GM23248 (cell line): ENCODE data around the gene MRPS22. TPM values are rescaled to one million over a fixed set of nuclear protein-coding genes. Genes with fewer than 3 reads are reported as not detected.

Experiments
- DNase-seq: peaks from one replicate; pipeline ENCODE4 v3.0.0-alpha.2; 2015
- H2AFZ ChIP-seq: fragments of 200-600 bp; sonication (generic); 2 replicates; pipeline ENCODE4 v1.6.1; 2016; ENCODE audit warnings: antibody characterized with exemption
- H3F3A ChIP-seq: fragments of 200-600 bp; sonication (generic); 2 replicates; pipeline ENCODE4 v1.6.1; 2016; ENCODE audit warnings: mild to moderate bottlenecking, antibody characterized with exemption, mixed run types; ENCODE audit not compliant: insufficient read depth
- H3K27ac ChIP-seq: fragments of 200-600 bp; sonication (generic); 2 replicates; pipeline ENCODE4 v1.5.1; 2016; ENCODE audit warnings: mild to moderate bottlenecking
- H3K27me3 ChIP-seq: fragments of 200-600 bp; sonication (generic); replicated peaks from 2 replicates; pipeline ENCODE4 v1.6.1; 2016; ENCODE audit warnings: mild to moderate bottlenecking; ENCODE audit not compliant: insufficient read depth
- H3K36me3 ChIP-seq: fragments of 200-600 bp; sonication (generic); 2 replicates; pipeline ENCODE4 v1.6.1; 2016; ENCODE audit warnings: low read depth, mild to moderate bottlenecking
- H3K4me1 ChIP-seq: fragments of 200-600 bp; sonication (generic); 2 replicates; pipeline ENCODE4 v1.6.1; 2016; ENCODE audit warnings: mild to moderate bottlenecking; ENCODE audit not compliant: insufficient read depth
- H3K4me2 ChIP-seq: fragments of 200-600 bp; sonication (generic); one replicate; pipeline ENCODE4 v1.6.1; 2016; ENCODE audit warnings: mild to moderate bottlenecking; ENCODE audit not compliant: unreplicated experiment
- H3K4me3 ChIP-seq: fragments of 200-600 bp; sonication (generic); 2 replicates; pipeline ENCODE4 v1.5.1; 2016; ENCODE audit warnings: mild to moderate bottlenecking
- H3K79me2 ChIP-seq: fragments of 200-600 bp; sonication (generic); 2 replicates; pipeline ENCODE4 v1.6.1; 2016; ENCODE audit warnings: mild to moderate bottlenecking; ENCODE audit not compliant: insufficient read depth
- H3K9ac ChIP-seq: fragments of 200-600 bp; sonication (generic); 2 replicates; pipeline ENCODE4 v1.6.1; 2016; ENCODE audit warnings: mild to moderate bottlenecking
- H3K9me2 ChIP-seq: fragments of 200-600 bp; sonication (generic); 2 replicates; pipeline ENCODE4 v1.6.1; 2016; ENCODE audit warnings: mixed run types, mild to moderate bottlenecking, moderate library complexity; ENCODE audit not compliant: insufficient read depth
- H3K9me3 ChIP-seq: fragments of 200-600 bp; sonication (generic); one replicate; pipeline ENCODE4 v1.6.1; 2017; ENCODE audit warnings: low read depth
- H4K20me1 ChIP-seq: fragments of 200-600 bp; sonication (generic); 2 replicates; pipeline ENCODE4 v1.6.0; 2016; ENCODE audit not compliant: insufficient read depth
- EZH2 ChIP-seq: fragments of 200-600 bp; sonication (generic); IDR thresholded peaks from 2 replicates; pipeline ENCODE4 v1.6.1; 2018; ENCODE audit warnings: antibody characterized with exemption, mild to moderate bottlenecking; ENCODE audit not compliant: insufficient read depth, poor library complexity, severe bottlenecking
- EZH2phosphoT487 ChIP-seq: fragments of 200-600 bp; sonication (generic); IDR thresholded peaks from 2 replicates; pipeline ENCODE4 v1.6.1; 2018; ENCODE audit warnings: antibody characterized with exemption, moderate library complexity, mild to moderate bottlenecking, low read depth; ENCODE audit not compliant: insufficient read depth
- WGBS, 2 experiments: methylation state at CpG; one replicate each; pipeline ENCODE4 v1.1.6; 2015 to 2017; ENCODE audit warnings: low lambda C conversion rate in 2 of 2, low coverage in 1 of 2; ENCODE audit errors: missing lambda C conversion rate in 2 of 2; 5-methylcytosine and 5-hydroxymethylcytosine counted together
- in situ Hi-C: fragments of 300-500 bp; cut with MboI; formaldehyde crosslinking; loops from 2 replicates; pipeline ENCODE4 v1.15.0; 2020
- polyA plus RNA-seq: library from polyadenylated mRNA; unstranded; fragments of >200 nt; fragmentation: Nextera tagmentation; extraction: Ambion mirVana; gene quantifications from 2 replicates; pipeline ENCODE4 v1.2.1, GENCODE V29; 2016
- total RNA-seq: library from RNA; depleted of rRNA; stranded (reverse); fragments of >200 nt; shearing (Covaris generic); gene quantifications from 2 replicates; pipeline ENCODE4 v1.2.3, GENCODE V29; 2014

Gene MRPS22
- total and polyA plus RNA-seq, 2 experiments from 2014 or later: 62.5 to 63.2 TPM

DNA sequence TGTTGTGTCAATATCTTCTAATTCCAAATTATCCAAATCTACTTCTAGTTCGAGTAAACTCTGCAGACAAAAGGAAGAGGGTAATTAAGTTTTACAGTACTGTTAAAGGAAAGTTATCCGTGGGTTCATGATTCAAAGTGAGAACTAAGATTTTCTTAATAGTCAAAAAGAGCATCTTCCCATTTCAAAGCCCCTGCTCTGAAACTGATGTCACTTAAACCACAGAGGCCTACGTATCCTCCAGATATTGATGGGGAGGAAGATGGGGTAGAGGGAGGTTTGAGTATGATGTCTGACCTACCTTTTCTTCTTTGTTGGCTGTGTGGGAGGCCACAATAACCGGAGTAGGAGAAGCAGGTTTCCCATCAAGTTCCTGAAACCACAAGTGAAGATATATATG, 14.1 kb downstream of the MRPS22 start:
- H4K20me1 ChIP-seq: no peaks in the 10 kb centered on the region
- 77 to 81% methylated on average over 4 of the region's 4 CpGs for WGBS, 2 experiments
- H3K9ac ChIP-seq: no peak overlapping the region
- H3F3A ChIP-seq: peaks cover 90% of the 10 kb centered on the region
- H2AFZ ChIP-seq: no peak overlapping the region
- H3K4me3 ChIP-seq: no peak overlapping the region
- TF ChIP-seq EZH2 (no peak), EZH2phosphoT487 (no peak)
- in situ Hi-C loops: no loop called here
- no peak for DNase-seq
- no peaks in the 10 kb centered on the region for H3K27me3 ChIP-seq
- no peak overlapping the region for H3K4me2 ChIP-seq
- H3K36me3 ChIP-seq: peaks cover 91% of the 10 kb centered on the region
- H3K9me3 ChIP-seq: no peaks in the 10 kb centered on the region
- H3K4me1 ChIP-seq: no peaks in the 10 kb centered on the region
- peak overlapping the region; percentile 34 for H3K27ac ChIP-seq
- no peaks in the 10 kb centered on the region for H3K9me2 ChIP-seq
- peaks cover 32% of the 10 kb centered on the region for H3K79me2 ChIP-seq

DNA sequence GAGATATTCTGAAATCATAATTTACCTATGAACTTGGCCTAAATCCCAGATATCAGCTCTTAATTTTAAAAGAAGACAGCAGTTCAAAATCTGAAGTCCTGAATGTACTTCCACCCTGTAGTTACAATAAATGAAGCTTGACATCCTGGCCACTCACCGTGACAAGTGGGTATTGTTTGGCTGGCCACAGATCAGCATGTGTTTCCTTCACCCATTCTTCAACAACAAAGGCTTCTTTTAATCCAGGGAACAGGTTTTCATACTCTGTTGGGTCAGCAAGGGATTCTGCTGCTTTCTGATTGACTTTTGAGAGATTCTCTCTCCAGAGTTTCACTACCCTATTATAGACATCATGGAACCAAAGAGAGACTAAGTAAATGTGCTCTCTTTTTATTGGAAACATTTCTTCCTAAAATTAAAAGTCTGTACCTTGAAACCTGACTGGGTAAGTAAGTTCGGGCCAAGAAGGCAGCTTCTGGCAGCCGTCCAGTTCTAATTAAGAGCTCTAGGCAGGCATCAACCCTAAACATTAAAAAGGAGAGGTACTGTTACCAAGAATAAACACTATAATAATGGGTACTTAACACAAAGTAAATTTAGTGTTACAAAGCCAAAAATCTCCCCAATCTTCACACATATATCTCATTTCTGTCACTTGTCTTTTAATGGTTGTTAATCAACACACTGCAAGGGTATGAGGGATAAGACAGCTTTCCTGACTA, 15.2 kb downstream of the MRPS22 start:
- in situ Hi-C loops: no loop called here
- Histone ChIP-seq H3K27ac (no peak overlapping the region), H3K9ac (no peak overlapping the region), H3K4me3 (no peak overlapping the region), H3K4me2 (no peak overlapping the region), H3K36me3 (peaks cover 90% of the 10 kb centered on the region), H3K27me3 (no peaks in the 10 kb centered on the region), H3F3A (peaks cover 81% of the 10 kb centered on the region), H3K9me3 (no peaks in the 10 kb centered on the region), H3K9me2 (no peaks in the 10 kb centered on the region), H2AFZ (no peak overlapping the region), H3K4me1 (no peaks in the 10 kb centered on the region), H4K20me1 (no peaks in the 10 kb centered on the region), H3K79me2 (peaks cover 43% of the 10 kb centered on the region)
- WGBS, 2 experiments: 68 to 74% methylated on average over 3 of the region's 3 CpGs
- TF ChIP-seq EZH2: no peak
- TF ChIP-seq EZH2phosphoT487: no peak
- no peak for DNase-seq

DNA sequence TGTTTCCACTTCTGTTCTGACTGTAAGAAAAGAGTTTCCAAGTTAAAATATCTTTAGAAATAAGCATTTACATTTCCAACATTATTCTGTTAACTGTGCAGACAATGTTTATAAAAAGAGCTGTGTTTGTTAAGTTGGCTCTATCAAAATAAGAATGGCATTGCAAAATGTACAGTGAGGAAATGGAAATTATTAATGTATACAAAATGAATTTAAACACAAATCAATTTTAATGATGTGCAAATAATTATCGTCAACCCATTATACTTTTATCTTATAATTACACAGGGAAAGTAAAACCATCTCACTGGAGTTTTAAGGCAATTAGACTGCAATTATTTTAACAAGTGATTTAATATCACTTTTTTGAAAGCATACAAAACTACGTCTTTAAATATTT, 17.5 kb downstream of the MRPS22 start:
- Histone ChIP-seq H3K9ac (no peak overlapping the region), H3K9me3 (no peaks in the 10 kb centered on the region), H3K4me3 (no peak overlapping the region), H3K4me2 (no peak overlapping the region), H3K9me2 (no peaks in the 10 kb centered on the region), H3K36me3 (peaks cover 94% of the 10 kb centered on the region), H4K20me1 (no peaks in the 10 kb centered on the region), H3K4me1 (no peaks in the 10 kb centered on the region), H3K27ac (no peak overlapping the region), H3K79me2 (peaks cover 66% of the 10 kb centered on the region), H3K27me3 (no peaks in the 10 kb centered on the region), H3F3A (peaks cover 69% of the 10 kb centered on the region), H2AFZ (no peak overlapping the region)
- in situ Hi-C loops: no loop called here
- TF ChIP-seq EZH2: no peak
- TF ChIP-seq EZH2phosphoT487: no peak
- WGBS, 2 experiments: 83 to 84% methylated on average over 2 of the region's 2 CpGs
- DNase-seq: no peak

DNA sequence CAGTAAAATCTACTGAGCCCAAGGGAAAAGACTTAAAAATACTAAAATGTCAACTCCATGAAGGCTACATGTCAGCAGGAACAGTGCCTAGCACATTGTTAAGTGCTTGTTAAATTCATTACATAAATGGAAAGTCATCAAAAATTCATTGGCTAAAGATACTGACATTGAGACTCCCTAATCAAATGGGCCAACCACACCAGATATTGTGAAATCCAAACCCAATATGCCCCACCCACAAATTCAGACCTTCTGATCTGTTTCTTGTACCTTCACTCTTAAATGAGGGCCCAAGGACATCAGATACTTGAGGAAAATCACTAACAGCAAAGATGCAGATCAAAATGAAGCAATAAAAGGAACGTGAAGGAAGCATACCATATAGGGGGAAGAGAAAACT, 20.7 kb downstream of the MRPS22 start:
- Histone ChIP-seq H3K4me3 (no peak overlapping the region), H4K20me1 (no peaks in the 10 kb centered on the region), H3K27me3 (no peaks in the 10 kb centered on the region), H3K4me2 (no peak overlapping the region), H3K79me2 (peaks cover 87% of the 10 kb centered on the region), H3K4me1 (no peaks in the 10 kb centered on the region), H3K9me3 (no peaks in the 10 kb centered on the region), H3K27ac (no peak overlapping the region), H3K36me3 (peaks cover 94% of the 10 kb centered on the region), H3K9ac (no peak overlapping the region), H2AFZ (no peak overlapping the region), H3K9me2 (no peaks in the 10 kb centered on the region), H3F3A (peaks cover 44% of the 10 kb centered on the region)
- in situ Hi-C loops: no loop called here
- DNase-seq: no peak
- WGBS, 2 experiments: 100% methylated on average over 1 of the region's 1 CpG
- TF ChIP-seq EZH2phosphoT487 (no peak), EZH2 (no peak)

DNA sequence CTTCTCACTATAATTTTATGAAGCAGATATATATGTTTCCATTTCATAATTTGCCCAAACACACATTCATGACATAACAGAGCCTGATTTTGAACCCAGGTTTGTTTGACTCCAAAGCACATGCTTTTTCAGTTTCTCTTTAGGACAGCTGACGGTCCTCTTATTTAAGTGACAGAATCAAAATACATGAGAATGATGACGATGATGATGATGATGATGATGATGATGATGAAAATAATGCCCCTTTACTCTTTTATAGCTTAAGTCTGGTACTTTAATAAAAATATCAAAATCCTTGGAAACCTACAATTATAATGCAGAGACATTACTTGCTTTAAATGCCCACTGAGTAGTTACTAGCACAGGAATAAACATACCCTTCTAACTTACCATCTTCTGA, 30.3 kb downstream of the MRPS22 start:
- peaks cover 11% of the 10 kb centered on the region; the same call in 1 of the 2 replicates for H3F3A ChIP-seq
- no peaks in the 10 kb centered on the region for H3K27me3 ChIP-seq
- peaks cover 98% of the 10 kb centered on the region for H3K79me2 ChIP-seq
- H3K27ac ChIP-seq: no peak overlapping the region
- H4K20me1 ChIP-seq: no peaks in the 10 kb centered on the region
- TF ChIP-seq EZH2phosphoT487 (no peak), EZH2 (no peak)
- no peak overlapping the region for H3K4me2 ChIP-seq
- no peak overlapping the region for H2AFZ ChIP-seq
- no peak overlapping the region for H3K4me3 ChIP-seq
- peaks cover 96% of the 10 kb centered on the region for H3K36me3 ChIP-seq
- in situ Hi-C loops: no loop called here
- no peak overlapping the region for H3K9ac ChIP-seq
- no peaks in the 10 kb centered on the region for H3K9me3 ChIP-seq
- no peak for DNase-seq
- no peaks in the 10 kb centered on the region for H3K9me2 ChIP-seq
- peaks cover 7% of the 10 kb centered on the region; the same call in 1 of the 2 replicates for H3K4me1 ChIP-seq
- WGBS, 2 experiments: 94 to 100% methylated on average over 2 of the region's 2 CpGs
